Endothelial cell of umbilical vein (primary cell): ENCODE measurements around the gene TUBA3D. TPM values are rescaled to one million over a fixed set of nuclear protein-coding genes. Genes with fewer than 3 reads are reported as not detected.
"Not testable (repeated sequence)": the region's sequence is repeated elsewhere in the genome, so short reads cannot be mapped to it uniquely, and the experiment has no call there.

Experiments used
- BruUV-seq: library from RNA; stranded (reverse); fragments of 400-500 nt; replicated peaks from 2 replicates; lab custom pipeline; 2021; lab: Mats Ljungman, UMichigan
- CTCF ChIA-PET: fragments of 300-600, 350-600 bp; sonication (Branson Sonifier 250); formaldehyde crosslinking; loops from one replicate; lab custom pipeline; 2021; ENCODE audit warnings: antibody characterized with exemption, inconsistent platforms; lab: Charles Lee
- POLR2A ChIA-PET: fragments of 300-600, 350-600 bp; sonication (Branson Sonifier 250); formaldehyde crosslinking; loops from one replicate; lab custom pipeline; 2021; ENCODE audit warnings: antibody characterized with exemption, inconsistent platforms; lab: Charles Lee
- DNase-seq: peaks from one replicate; pipeline ENCODE4 v3.0.0-alpha.2; 2011; ENCODE audit warnings: low read depth, low spot score
- FAIRE-seq: peaks from 2 replicates; lab custom pipeline; 2011; peaks lifted over from hg19 to GRCh38; lab: Jason Lieb, UNC
- H2AFZ ChIP-seq: 2 replicates; pipeline ENCODE4 v1.6.0; 2012; ENCODE audit warnings: low read depth, low read length, control low read depth, inconsistent platforms
- H3K27ac ChIP-seq: 2 replicates; pipeline ENCODE4 v1.5.1; 2011; ENCODE audit warnings: low read depth, mild to moderate bottlenecking, control low read depth, low read length, moderate library complexity; ENCODE audit not compliant: insufficient read depth
- H3K27me3 ChIP-seq, 2 experiments: 2 replicates each; pipeline versions ENCODE4 v1.6.0 to v1.6.1; 2011; ENCODE audit warnings: low read length in 2 of 2, mixed read lengths in 1 of 2; ENCODE audit not compliant: control insufficient read depth in 2 of 2, insufficient read depth in 2 of 2
- H3K36me3 ChIP-seq, 2 experiments: 2 replicates in 1 of 2; 3 replicates in 1 of 2; pipeline ENCODE4 v1.5.1; 2011; ENCODE audit warnings: low read length in 2 of 2, mild to moderate bottlenecking in 1 of 2, moderate library complexity in 1 of 2; ENCODE audit not compliant: control insufficient read depth in 2 of 2, insufficient read depth in 2 of 2; ENCODE audit errors: extremely low read depth in 1 of 2
- H3K4me1 ChIP-seq: 3 replicates; pipeline ENCODE4 v1.5.1; 2011; ENCODE audit warnings: mild to moderate bottlenecking, low read length; ENCODE audit not compliant: control insufficient read depth, insufficient read depth; ENCODE audit errors: extremely low read depth
- H3K4me2 ChIP-seq: 2 replicates; pipeline ENCODE4 v1.6.1; 2011; ENCODE audit warnings: low read length, control low read depth, mixed read lengths; ENCODE audit not compliant: insufficient read depth
- H3K4me3 ChIP-seq, 3 experiments: fragments of 200-600 bp in 1 of 3; sonication (generic), shearing (Covaris generic) in 1 of 3; replicated peaks in 1 of 3; 2 replicates each; pipeline ENCODE4 v1.5.1; 2011 to 2016; ENCODE audit warnings: control low read depth in 3 of 3, low read length in 3 of 3, mild to moderate bottlenecking in 2 of 3, inconsistent platforms in 1 of 3, low read depth in 1 of 3, moderate library complexity in 1 of 3; ENCODE audit not compliant: insufficient read depth in 1 of 3
- H3K79me2 ChIP-seq: 2 replicates; pipeline ENCODE4 v1.6.0; 2012; ENCODE audit warnings: low read length, inconsistent platforms; ENCODE audit not compliant: control insufficient read depth, insufficient read depth
- H3K9ac ChIP-seq: replicated peaks from 2 replicates; pipeline ENCODE3; 2011; ENCODE audit warnings: low read length, control low read depth; ENCODE audit not compliant: insufficient read depth; ENCODE audit errors: extremely low read depth
- H3K9me1 ChIP-seq: replicated peaks from 3 replicates; pipeline ENCODE4 v1.6.0; 2011; ENCODE audit warnings: mild to moderate bottlenecking, low read length; ENCODE audit not compliant: control insufficient read depth, insufficient read depth; ENCODE audit errors: extremely low read depth
- H3K9me3 ChIP-seq: replicated peaks from 2 replicates; pipeline ENCODE4 v1.5.1; 2012; ENCODE audit warnings: low read length, inconsistent platforms; ENCODE audit not compliant: control insufficient read depth, insufficient read depth
- H4K20me1 ChIP-seq: replicated peaks from 2 replicates; pipeline ENCODE3; 2011; ENCODE audit warnings: mild to moderate bottlenecking, low read length; ENCODE audit not compliant: control insufficient read depth, insufficient read depth; ENCODE audit errors: extremely low read depth
- CTCF ChIP-seq, 2 donors: IDR thresholded peaks; 1 replicate in 1 of 2; 2 replicates in 1 of 2; pipeline ENCODE4 v1.5.1; 2011; ENCODE audit warnings: low read length in 2 of 2, mild to moderate bottlenecking in 2 of 2, moderate library complexity in 2 of 2, control low read depth in 1 of 2, inconsistent platforms in 1 of 2, low read depth in 1 of 2; ENCODE audit not compliant: insufficient read depth in 1 of 2; ENCODE audit errors: extremely low read depth in 1 of 2
- EZH2 ChIP-seq: IDR thresholded peaks from 2 replicates; pipeline ENCODE4 v1.6.1; 2012; ENCODE audit warnings: borderline replicate concordance, low read depth, mild to moderate bottlenecking, moderate library complexity, low read length, inconsistent platforms; ENCODE audit not compliant: severe bottlenecking
- FOS ChIP-seq: IDR thresholded peaks from 2 replicates; pipeline ENCODE4 v1.6.1; 2011; ENCODE audit warnings: mild to moderate bottlenecking, low read length, moderate library complexity, borderline replicate concordance; ENCODE audit not compliant: insufficient read depth
- GATA2 ChIP-seq: IDR thresholded peaks from 2 replicates; pipeline ENCODE4 v1.7.0; 2011; ENCODE audit warnings: low read depth, mild to moderate bottlenecking, moderate library complexity, mixed read lengths, low read length; ENCODE audit not compliant: insufficient read length, insufficient read depth
- JUN ChIP-seq: IDR thresholded peaks from 2 replicates; pipeline ENCODE4 v1.6.1; 2011; ENCODE audit warnings: borderline replicate concordance, low read depth; ENCODE audit not compliant: insufficient read length, insufficient read depth
- MAX ChIP-seq: IDR thresholded peaks from 2 replicates; pipeline ENCODE4 v1.6.1; 2011; ENCODE audit not compliant: insufficient read depth, insufficient read length
- MYC ChIP-seq: IDR thresholded peaks from one replicate; pipeline ENCODE4 v1.6.1; 2011; ENCODE audit warnings: mild to moderate bottlenecking, low read depth, low read length
- POLR2A ChIP-seq: IDR thresholded peaks from 2 replicates; pipeline ENCODE4 v1.6.1; 2012; ENCODE audit warnings: low read depth, mild to moderate bottlenecking, control low read depth, low read length
- POLR2AphosphoS5 ChIP-seq: IDR thresholded peaks from 2 replicates; pipeline ENCODE4 v1.6.1; 2012; ENCODE audit warnings: low read depth, mild to moderate bottlenecking, control low read depth, low read length, moderate library complexity; ENCODE audit not compliant: insufficient read depth
- dilution Hi-C: fragments of 300-500 bp; cut with MboI; formaldehyde crosslinking; loops from one replicate; pipeline ENCODE4 v1.15.0; 2019; ENCODE audit warnings: low sequenced_read_pairs; ENCODE audit not compliant: extremely low pct_ligation_motif_present
- intact Hi-C: fragments of 100-400 bp; cut with micrococcal nuclease; formaldehyde crosslinking; loops from one replicate; pipeline ENCODE4 v1.10.0; 2022
- polyA plus RNA-seq, 4 experiments: library from polyadenylated mRNA; depleted of rRNA in 3 of 4; stranded (reverse) in 3 of 4; unstranded in 1 of 4; fragments of >200 nt; gene quantifications; 2 replicates each; pipeline versions ENCODE4 v1.2.1 to v1.2.3, GENCODE V29; 2011 to 2012; ENCODE audit warnings: missing spikeins in 1 of 4
- total RNA-seq: library from RNA; stranded (reverse); gene quantifications from 2 replicates; pipeline ENCODE4 v1.2.3, GENCODE V29; 2021

The TUBA3D gene
- total and polyA plus RNA-seq, 2 donors (not counting 3 experiments of a cell fraction or from before 2014, with no cell fraction given), result not detected

DNA sequence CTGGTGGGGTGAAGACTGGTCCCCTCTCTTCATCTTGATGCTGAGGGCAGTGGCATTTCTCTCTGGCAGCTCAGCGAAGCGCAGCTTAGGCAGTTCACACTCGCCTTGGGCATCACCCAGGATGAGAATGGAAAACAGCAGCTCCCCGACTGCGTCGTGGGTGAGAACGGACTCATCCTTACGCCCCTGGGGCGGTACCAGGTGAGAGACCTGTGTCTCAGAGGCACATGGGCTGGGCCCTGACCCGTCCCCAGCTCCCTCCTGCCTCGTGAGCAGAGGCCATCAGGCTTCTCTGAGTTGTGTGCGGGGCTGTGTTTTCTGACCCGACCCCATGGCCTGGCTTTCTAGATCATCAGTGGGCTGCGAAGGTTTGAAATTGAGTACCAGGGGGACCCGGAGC is 43.5 kb downstream of the TUBA3D start:
- Histone ChIP-seq H3K27me3 (no peaks in the 10 kb centered on the region), H3K4me1 (no peaks in the 10 kb centered on the region), H3K27ac (no peak overlapping the region), H3K9me3 (no peaks in the 10 kb centered on the region), H4K20me1 (no peaks in the 10 kb centered on the region), H3K36me3 (peaks cover 5 to 21% of the 10 kb centered on the region in 2 experiments), H3K4me3 (no peak overlapping the region), H3K4me2 (no peak overlapping the region), H3K9ac (no peak overlapping the region), H2AFZ (no peak overlapping the region), H3K79me2 (no peaks in the 10 kb centered on the region), H3K9me1 (no peaks in the 10 kb centered on the region)
- CTCF ChIA-PET, result interaction anchor here (0.8 kb wide), 1 partner anchor 153 kb away, joined by 3 read pairs; no protein-coding TSS in a partner anchor
- POLR2A ChIA-PET, result no interaction called here
- FAIRE-seq (no peak), DNase-seq (no peak)
- dilution Hi-C loops (no loop called here), intact Hi-C loops (no loop called here)
- TF ChIP-seq MAX (no peak), POLR2AphosphoS5 (no peak), EZH2 (no peak), JUN (no peak), POLR2A (no peak), CTCF (IDR thresholded peaks at IDR 0.05; ENCODE audit: extremely low read depth in 1 of 2, insufficient read depth in 1 of 2, low read depth in 1 of 2, low read length in 2 of 2) (no peak), MYC (no peak), FOS (no peak), GATA2 (no peak)
- BruUV-seq, result no TSS peak

GRCh38 chr2:131519871-131520470 is 44.1 kb downstream of the TUBA3D start:
- H3K9me3 ChIP-seq, BruUV-seq, H2AFZ ChIP-seq, H3K79me2 ChIP-seq, H3K4me3 ChIP-seq, FAIRE-seq, H4K20me1 ChIP-seq, dilution Hi-C loops, H3K9ac ChIP-seq, intact Hi-C loops, H3K9me1 ChIP-seq, H3K27ac ChIP-seq, H3K4me2 ChIP-seq, H3K4me1 ChIP-seq, DNase-seq, H3K27me3 ChIP-seq, POLR2A ChIA-PET: not testable (repeated sequence)
- CTCF ChIA-PET, result interaction anchor here (0.8 kb wide), 1 partner anchor 153 kb away, joined by 3 read pairs; no protein-coding TSS in a partner anchor
- peaks cover 5 to 21% of the 10 kb centered on the region in 2 experiments for H3K36me3 ChIP-seq
